ENCODE measurements around the gene CADPS2.

CADPS2 gene

GRCh38 chr7:122430710-122431109 is 455.6 kb downstream of the CADPS2 start:
- ATAC-seq = no peak
- TF ChIP-seq ISL1 (CRISPR knock-in tag; IDR thresholded peaks at IDR 0.05) = no peak
- TF ChIP-seq OSR1 (CRISPR knock-in tag; IDR thresholded peaks at IDR 0.05) = no peak
- TF ChIP-seq ZNF8 (CRISPR knock-in tag; IDR thresholded peaks at IDR 0.05) = no peak
- TF ChIP-seq ZFP30 (CRISPR knock-in tag; IDR thresholded peaks at IDR 0.05) = no peak
- no peak for TF ChIP-seq GLIS3 (CRISPR knock-in tag; IDR thresholded peaks at IDR 0.05)
- no peak for TF ChIP-seq ZNF565 (CRISPR knock-in tag; conservative IDR thresholded peaks at IDR 0.05; ENCODE audit: low read depth)
- TF ChIP-seq TCF4 (CRISPR knock-in tag; IDR thresholded peaks at IDR 0.05; ENCODE audit: borderline replicate concordance) = no peak
- no peak for TF ChIP-seq ZFP3 (CRISPR knock-in tag; IDR thresholded peaks at IDR 0.05)
- no peak for TF ChIP-seq TOX (CRISPR knock-in tag; IDR thresholded peaks at IDR 0.05; ENCODE audit: borderline replicate concordance)
- no peak for TF ChIP-seq POU6F1 (CRISPR knock-in tag; IDR thresholded peaks at IDR 0.05; ENCODE audit: borderline replicate concordance, low read depth)
- no peak for TF ChIP-seq TSHZ2 (CRISPR knock-in tag; IDR thresholded peaks at IDR 0.05)

GRCh38 chr7:122429926-122430325 is 456.3 kb downstream of the CADPS2 start:
- ATAC-seq = no peak
- TF ChIP-seq ZFP30 (CRISPR knock-in tag; IDR thresholded peaks at IDR 0.05) = no peak

- no peak for ATAC-seq
- no peak for TF ChIP-seq ESRRG (CRISPR knock-in tag; IDR thresholded peaks at IDR 0.05)
- no peak for TF ChIP-seq CSRNP3 (CRISPR knock-in tag; IDR thresholded peaks at IDR 0.05)
- TF ChIP-seq ISL1 (CRISPR knock-in tag; IDR thresholded peaks at IDR 0.05) = no peak
- no peak for TF ChIP-seq TSHZ2 (CRISPR knock-in tag; IDR thresholded peaks at IDR 0.05)
- TF ChIP-seq ARNTL (CRISPR knock-in tag; IDR thresholded peaks at IDR 0.05; ENCODE audit: borderline replicate concordance, low read depth) = no peak
- TF ChIP-seq ZNF70 (CRISPR knock-in tag; IDR thresholded peaks at IDR 0.05) = no peak
- TF ChIP-seq CSDC2 (CRISPR knock-in tag; IDR thresholded peaks at IDR 0.05) = no peak
- TF ChIP-seq GLIS3 (CRISPR knock-in tag; IDR thresholded peaks at IDR 0.05) = no peak
- TF ChIP-seq CREB5 (CRISPR knock-in tag; IDR thresholded peaks at IDR 0.05; ENCODE audit: low read depth) = no peak
- no peak for TF ChIP-seq OSR1 (CRISPR knock-in tag; IDR thresholded peaks at IDR 0.05)
- no peak for TF ChIP-seq ZC3H10 (CRISPR knock-in tag; IDR thresholded peaks at IDR 0.05)
- TF ChIP-seq PPARA (CRISPR knock-in tag; IDR thresholded peaks at IDR 0.05; ENCODE audit: borderline replicate concordance) = no peak
- no peak for TF ChIP-seq ZFP30 (CRISPR knock-in tag; IDR thresholded peaks at IDR 0.05)
- no peak for TF ChIP-seq ZNF565 (CRISPR knock-in tag; conservative IDR thresholded peaks at IDR 0.05; ENCODE audit: low read depth)
- no peak for TF ChIP-seq RARB (CRISPR knock-in tag; IDR thresholded peaks at IDR 0.05)
- TF ChIP-seq PATZ1 (CRISPR knock-in tag; IDR thresholded peaks at IDR 0.05; ENCODE audit: borderline replicate concordance) = no peak
- TF ChIP-seq POU6F1 (CRISPR knock-in tag; IDR thresholded peaks at IDR 0.05; ENCODE audit: borderline replicate concordance, low read depth) = no peak
- TF ChIP-seq TOX (CRISPR knock-in tag; IDR thresholded peaks at IDR 0.05; ENCODE audit: borderline replicate concordance) = no peak
- no peak for TF ChIP-seq SNAI2 (CRISPR knock-in tag; IDR thresholded peaks at IDR 0.05)
Measured at GRCh38 chr7:122425731-122426130, 460.5 kb downstream of the CADPS2 start.

All from SK-N-SH treated with all-trans-retinoic acid at 6 μM for 48 hours (cell line).